Kidney epithelial cell (primary cell): Measurements from ENCODE around the gene ZNF93. TPM values are rescaled to one million over a fixed set of nuclear protein-coding genes. Genes with fewer than 3 reads are reported as not detected.

Experiments used
- total RNA-seq: library from RNA; depleted of rRNA; stranded (reverse); fragments of >200 nt; gene quantifications from 2 replicates; pipeline ENCODE4 v1.2.3, GENCODE V29; 2015

The ZNF93 gene
- total RNA-seq, 1 donor from 2014 or later = 9.2 TPM

Other genes starting within 250 kb of the ZNF93 start
- gene ATP13A1, start 237.3 kb upstream of the ZNF93 start, total RNA-seq = 76.9 and 186 TPM in 2 replicates
- gene ZNF101, start 232.1 kb upstream of the ZNF93 start, total RNA-seq = 4.9 and 5.3 TPM in 2 replicates
- gene ZNF14, start 167.8 kb upstream of the ZNF93 start, total RNA-seq = 2.7 and 4.0 TPM in 2 replicates
- 16.9 and 19.5 TPM in 2 replicates for gene ZNF506, start 79.2 kb upstream of the ZNF93 start, total RNA-seq
- gene ZNF253, start 35.1 kb upstream of the ZNF93 start, total RNA-seq = 8.4 and 12.1 TPM in 2 replicates
- 1.8 and 3.3 TPM in 2 replicates for gene ZNF682, start 138.6 kb downstream of the ZNF93 start, total RNA-seq
- gene ZNF90, start 177.1 kb downstream of the ZNF93 start, total RNA-seq = 5.1 TPM in 2 replicates